OCI-M2 (cell line): ENCODE results near the gene GORASP1.

Experiments used
- DNase-seq: peaks from one replicate; lab custom pipeline; 2025; ENCODE audit not compliant: unreplicated experiment; lab: John Stamatoyannopoulos, UW

GORASP1 gene

DNA sequence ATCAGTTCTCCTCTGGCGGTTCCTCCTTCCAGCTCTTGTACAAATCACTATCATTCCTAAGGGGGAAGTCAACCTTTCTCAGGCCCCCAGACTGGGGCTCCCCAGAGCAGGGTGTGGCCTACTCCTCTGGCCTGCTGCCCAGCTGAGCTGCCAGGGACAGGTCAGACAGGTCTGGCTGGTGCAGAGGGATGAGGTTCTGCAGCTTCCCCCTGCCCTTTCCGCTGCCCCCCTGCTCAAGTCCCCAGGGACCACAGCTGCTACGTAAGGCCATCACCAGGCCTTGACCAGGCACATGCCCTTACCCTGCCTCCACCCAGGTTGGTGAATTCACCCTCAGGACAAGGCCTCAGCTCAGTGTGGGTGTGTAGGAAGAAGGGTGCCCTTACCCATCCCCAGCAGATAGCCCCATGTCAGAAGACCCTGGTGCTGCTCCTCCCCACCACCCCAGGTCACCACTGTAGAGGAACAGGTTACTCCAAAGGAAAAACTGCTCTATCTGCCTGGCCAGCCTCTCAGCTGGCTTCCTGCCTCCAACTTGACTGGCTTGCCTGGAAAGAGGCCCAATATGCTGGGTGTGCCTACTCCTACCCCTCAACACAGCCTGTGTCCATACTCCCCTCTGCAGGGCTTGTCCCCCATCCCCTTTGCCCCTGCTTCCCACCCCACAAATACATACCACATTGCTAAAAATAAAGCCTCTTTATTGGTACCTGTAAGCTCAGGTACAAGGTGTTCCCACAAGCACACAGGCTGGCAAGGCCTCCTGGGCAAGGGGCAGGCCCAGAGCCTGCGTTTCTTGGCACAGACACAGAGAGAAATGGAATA, 34.0 kb upstream of the GORASP1 start:
- no peak for DNase-seq

DNA sequence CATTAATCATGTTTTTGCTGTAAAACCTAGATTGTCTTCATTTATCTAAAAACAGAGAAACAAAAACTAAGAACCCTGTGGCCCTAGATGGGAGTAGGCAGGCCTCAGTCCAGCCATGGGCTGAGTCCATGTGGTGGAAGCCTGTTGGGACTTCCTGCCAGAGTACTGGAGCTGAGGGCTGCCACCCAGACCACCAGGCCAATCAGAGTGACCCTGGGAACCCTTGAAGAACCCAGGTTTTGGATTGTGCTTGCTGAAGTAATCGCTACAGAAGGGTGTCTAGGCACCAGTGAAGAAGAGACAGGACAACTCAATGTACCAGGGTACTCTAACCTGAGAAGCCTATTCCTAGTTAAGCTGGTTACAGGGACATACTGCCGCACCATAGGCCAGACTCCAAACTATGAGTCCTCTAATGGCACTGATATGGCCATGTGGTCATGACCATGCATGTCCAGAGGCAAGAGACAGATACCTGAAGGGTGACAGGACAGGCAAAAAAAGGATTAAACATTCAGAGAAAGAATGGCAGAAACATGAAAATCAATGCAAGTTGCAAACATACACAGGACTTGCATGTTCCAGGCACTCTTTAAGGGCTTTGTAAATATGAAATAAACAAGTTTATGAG, 33.0 kb upstream of the GORASP1 start:
- DNase-seq = no peak

DNA sequence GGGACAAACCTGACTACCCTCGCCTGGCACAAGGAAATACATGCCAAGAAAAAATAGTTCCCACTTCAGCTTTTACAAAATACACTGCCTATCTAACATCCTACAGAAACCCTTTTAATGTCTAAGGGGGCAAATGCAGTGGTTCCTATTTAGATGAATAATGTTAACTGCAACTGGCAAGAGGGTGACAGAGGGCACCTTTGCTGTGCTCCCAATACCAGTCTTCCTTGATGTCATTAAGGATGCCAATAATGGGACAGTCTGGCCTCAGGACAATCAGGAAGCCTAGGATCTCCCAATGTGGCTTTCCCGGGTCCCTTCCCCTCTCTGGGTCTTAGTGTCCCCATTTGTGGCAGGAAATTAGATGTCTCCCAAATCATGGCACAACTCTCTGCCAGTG, 32.0 kb upstream of the GORASP1 start:
- DNase-seq = no peak

GRCh38 chr3:39138804-39139415, 31.5 kb upstream of the GORASP1 start:
- DNase-seq = no peak

GRCh38 chr3:39137991-39138803, 30.8 kb upstream of the GORASP1 start:
- no peak for DNase-seq

GRCh38 chr3:39137435-39137936, 30.1 kb upstream of the GORASP1 start:
- DNase-seq = no peak

DNA sequence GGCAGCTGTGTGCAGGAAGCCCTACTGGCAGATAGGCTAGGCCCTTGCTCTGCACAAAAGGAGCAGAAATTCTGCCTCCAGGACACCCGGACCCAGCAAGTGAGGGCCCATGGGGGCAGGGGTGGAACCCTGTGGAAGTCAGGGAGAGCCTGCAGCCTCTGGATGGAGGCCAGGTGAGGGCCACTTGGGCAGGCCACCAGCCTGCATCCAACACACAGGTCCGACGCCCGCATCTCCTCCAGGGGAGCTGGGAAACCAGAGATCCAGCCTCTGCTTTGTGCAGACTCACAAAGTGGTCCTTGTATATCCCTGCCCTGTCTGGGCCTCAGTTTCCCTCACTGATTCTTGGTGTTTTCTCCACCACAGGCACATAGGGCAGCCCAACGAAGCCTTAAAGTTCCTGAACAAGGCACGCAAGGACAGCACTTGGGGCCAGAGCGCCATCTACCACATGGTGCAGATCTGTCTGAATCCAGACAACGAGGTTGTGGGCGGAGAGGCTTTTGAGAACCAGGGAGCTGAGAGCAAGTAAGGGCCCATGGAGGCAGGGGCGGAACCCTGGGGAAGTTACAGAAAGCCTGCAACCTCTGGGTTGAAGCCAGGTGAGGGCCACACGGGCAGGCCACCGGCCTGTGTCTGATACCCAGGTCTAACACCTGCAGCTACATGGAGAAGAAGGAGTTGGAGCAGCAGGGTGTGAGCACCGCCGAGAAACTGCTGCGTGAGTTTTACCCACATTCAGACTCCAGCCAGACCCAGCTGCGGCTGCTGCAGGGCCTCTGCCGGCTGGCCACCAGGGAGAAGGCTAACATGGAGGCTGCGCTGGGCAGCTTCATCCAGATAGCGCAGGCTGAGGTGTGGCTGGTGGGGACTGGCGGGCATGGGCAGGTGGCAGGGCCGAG, 29.4 kb upstream of the GORASP1 start:
- no peak for DNase-seq

GRCh38 chr3:39135170-39135805, 27.9 kb upstream of the GORASP1 start:
- no peak for DNase-seq

- no peak for DNase-seq
These were observed 26.9 kb upstream of the GORASP1 start for GRCh38 chr3:39134305-39134704.

GRCh38 chr3:39133822-39134221, 26.4 kb upstream of the GORASP1 start:
- no peak for DNase-seq

- no peak for DNase-seq
These were observed 25.7 kb upstream of the GORASP1 start for GRCh38 chr3:39133093-39133490.

DNA sequence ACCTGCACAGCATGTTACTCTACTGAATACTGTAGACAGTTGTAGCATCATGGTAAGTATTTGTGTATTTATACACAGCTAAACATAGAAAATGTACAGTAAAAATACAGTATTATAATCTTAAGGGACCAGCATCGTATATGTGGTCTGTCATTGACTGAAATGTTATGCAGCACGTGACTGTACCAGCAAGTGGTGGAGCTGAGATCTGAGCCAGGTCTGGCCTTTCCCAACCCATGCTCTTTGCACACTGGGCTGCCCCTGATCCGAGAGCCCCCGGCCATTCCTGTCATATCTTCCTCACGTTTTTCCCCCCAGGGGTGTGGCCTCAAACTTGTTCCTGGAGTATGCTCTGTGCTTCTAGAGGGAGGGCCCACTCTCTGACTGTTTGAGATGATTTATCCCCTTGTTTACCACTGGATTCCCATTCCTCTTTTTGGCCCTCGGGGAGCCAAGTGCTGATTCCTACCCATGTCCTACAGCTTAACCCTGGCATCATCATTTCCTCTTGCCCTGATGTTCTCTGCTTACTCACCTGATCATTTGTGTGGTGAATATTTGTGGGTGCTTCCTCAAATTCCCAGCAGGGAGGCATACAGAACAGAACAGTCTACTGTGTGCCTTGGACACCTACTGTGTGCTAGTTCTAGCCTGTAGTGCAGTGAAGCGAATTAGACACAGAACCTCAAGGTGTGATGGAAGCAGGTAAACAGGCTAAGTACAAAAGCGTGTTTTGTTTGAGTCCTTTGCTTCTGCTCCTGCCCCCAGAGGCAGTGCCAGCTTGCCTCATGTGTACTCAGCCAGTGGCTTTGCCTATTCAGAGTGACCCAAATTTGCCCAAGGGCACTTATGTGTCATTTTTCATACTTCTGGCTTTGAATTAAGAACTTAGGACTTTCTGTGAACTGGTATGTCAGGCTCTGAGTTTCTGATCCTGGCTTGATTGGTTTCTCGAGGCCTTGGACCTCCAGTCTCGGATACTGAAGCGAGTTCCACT, 25.0 kb upstream of the GORASP1 start:
- DNase-seq = no peak

DNA sequence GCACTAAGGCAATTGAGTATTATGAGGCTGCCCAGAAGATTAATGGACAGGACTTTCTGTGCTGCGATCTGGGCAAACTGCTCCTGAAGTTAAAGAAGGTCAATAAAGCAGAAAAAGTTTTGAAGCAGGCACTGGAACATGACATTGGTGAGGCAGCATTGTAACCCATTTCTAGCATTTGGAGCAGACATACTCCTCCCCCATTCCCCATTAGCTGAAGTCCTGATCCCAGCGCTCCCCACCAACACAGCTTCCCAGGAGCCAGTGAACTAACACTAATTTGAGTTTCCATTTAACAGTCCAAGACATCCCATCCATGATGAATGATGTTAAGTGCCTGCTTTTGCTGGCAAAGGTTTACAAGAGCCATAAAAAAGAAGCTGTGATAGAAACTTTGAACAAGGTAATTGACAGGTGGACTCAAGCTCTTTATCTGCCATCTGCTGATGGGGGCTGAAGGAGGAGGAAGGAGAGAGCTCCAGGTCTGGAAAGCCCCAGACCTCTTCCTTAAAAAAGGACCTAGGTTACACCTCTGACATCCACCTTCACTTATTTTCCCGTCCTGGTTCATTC, 23.4 kb upstream of the GORASP1 start:
- no peak for DNase-seq

- DNase-seq = no peak
These were observed 22.6 kb upstream of the GORASP1 start for GRCh38 chr3:39130026-39130425.

GRCh38 chr3:39128951-39129350, 21.5 kb upstream of the GORASP1 start:
- DNase-seq = no peak

DNA sequence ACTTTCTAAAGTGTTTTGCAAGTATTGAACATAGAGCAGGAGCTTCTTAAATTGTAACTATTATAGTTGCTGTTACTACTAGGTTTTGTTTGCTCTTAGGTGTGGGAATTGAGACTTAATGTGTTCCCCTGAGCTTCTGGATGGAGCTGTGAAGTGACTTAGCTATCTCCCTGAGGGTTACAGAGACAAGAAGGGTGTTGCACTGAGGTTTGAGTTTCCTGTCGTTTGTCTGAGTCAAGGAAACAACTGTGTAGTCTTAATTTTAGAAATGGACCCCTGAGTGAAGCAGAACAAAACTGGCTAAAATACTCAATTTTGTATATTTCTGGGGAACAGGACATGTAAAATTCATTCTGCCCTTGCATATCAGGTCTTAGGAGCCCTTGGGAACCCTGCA, 20.5 kb upstream of the GORASP1 start:
- DNase-seq = no peak

DNA sequence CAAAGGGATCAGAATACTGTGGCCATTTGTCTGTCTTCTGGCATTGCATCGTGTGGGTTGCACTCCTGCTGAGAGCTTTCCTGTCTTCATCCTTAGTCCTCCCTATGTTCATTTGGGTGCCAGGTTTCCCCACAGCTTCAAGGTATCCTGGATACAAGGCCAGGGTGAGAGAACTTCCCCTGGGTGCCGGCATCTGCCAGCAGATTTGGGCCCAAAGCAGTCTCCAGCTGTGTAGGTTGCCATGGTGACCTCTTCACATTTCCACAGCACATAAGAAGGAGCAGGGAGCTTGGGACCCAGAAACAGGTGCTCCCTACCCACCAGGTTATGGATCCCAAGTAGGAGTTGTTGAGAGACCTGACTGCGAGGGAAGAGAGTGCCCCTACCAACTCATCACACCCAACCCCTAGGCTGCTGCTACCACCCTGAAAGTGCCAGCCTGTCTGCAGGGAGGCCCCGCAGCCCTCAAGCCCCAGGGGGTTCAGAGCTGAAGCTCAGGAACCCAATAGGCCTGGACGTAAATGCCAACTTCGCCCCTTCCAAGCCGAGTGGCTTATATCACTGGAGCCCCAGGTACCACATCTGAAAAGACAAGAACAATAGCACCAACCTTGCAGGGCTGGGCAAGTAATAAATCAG, 20.0 kb upstream of the GORASP1 start:
- DNase-seq = no peak
